ENCODE measurements around the gene GNAL.

GRCh38 chr18:11887328-11888128 is 198.5 kb downstream of the GNAL start:
- TF ChIP-seq EZH2phosphoT487 (IDR thresholded peaks at IDR 0.05; ENCODE audit: unreplicated experiment) (no peak), ZNF114 (CRISPR knock-in tag; IDR thresholded peaks at IDR 0.05) (no peak), CTCF (conservative IDR thresholded peaks at IDR 0.05; ENCODE audit: low read depth in 2 of 2) (no peak), REST (IDR thresholded peaks at IDR 0.05; ENCODE audit: unreplicated experiment) (no peak), POLR2AphosphoS5 (IDR thresholded peaks at IDR 0.05; ENCODE audit: low read depth) (no peak), STAT1 (IDR thresholded peaks at IDR 0.05; ENCODE audit: unreplicated experiment) (no peak), EZH2 (IDR thresholded peaks at IDR 0.05; ENCODE audit: low read depth, unreplicated experiment) (no peak), JUNB (IDR thresholded peaks at IDR 0.05; ENCODE audit: unreplicated experiment) (no peak), NANOG (IDR thresholded peaks at IDR 0.05; ENCODE audit: borderline replicate concordance) (no peak), CREB1 (CRISPR knock-in tag; IDR thresholded peaks at IDR 0.05; ENCODE audit: low read depth) (no peak), ZNF462 (CRISPR knock-in tag; IDR thresholded peaks at IDR 0.05) (no peak), ZNF331 (CRISPR knock-in tag; IDR thresholded peaks at IDR 0.05; ENCODE audit: low read depth) (no peak), ETS1 (IDR thresholded peaks at IDR 0.05) (no peak)

Measured in GM23338 (cell line).